OCI-LY1 (cell line): ENCODE measurements around the gene PRSS22.

ENCODE experiments used
- EZH2 ChIP-seq: fragments of 200-600 bp; sonication (generic), shearing (Covaris generic); IDR thresholded peaks from 2 replicates; pipeline ENCODE4 v1.8.0; 2017; ENCODE audit warnings: borderline replicate concordance, mixed run types, mild to moderate bottlenecking, antibody characterized with exemption, low read length, moderate library complexity, mixed read lengths
- TF ChIP-seq, protein P1 (sequence below): fragments of 200-600 bp; sonication (generic), shearing (Covaris generic); IDR thresholded peaks from 2 replicates; pipeline ENCODE4 v1.5.1; 2017; ENCODE audit warnings: mild to moderate bottlenecking, antibody characterized with exemption, low read length, moderate library complexity, mixed read lengths

DNA sequence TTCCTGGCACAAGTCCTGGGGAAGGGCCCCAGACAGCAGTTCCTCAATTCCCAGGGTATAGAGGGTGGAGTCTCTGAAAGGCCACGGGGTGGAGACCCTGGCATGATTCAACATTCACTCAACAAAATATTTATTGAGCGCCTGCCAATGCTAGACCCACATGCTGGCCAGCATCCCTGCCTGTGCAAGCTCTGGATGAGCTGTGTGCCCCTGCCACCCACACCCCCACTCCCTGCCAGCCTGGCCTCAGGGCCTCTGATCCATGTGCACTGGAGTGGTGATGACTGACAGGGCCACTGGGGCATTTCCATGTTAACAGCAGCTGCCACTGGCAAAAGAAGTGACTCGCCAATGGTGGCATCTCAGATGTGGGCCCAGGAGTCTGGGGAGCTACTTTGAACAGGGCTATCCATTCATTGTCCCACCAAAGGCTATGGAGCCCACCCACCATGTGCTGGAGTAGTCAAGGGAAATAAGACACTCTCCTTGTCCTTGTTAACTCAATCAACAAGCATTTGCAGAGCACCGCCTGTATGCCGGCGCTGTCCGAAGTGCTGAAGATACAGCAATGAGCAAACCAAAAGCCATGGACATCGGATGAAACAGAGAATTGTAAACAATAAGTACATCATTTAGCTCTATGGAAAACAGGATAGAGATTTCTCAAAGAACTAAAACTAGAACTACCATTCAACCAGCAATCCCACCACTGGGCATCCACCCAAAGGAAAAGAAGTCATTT is 3.0 kb upstream of the PRSS22 start:
- TF ChIP-seq, protein P1, sequence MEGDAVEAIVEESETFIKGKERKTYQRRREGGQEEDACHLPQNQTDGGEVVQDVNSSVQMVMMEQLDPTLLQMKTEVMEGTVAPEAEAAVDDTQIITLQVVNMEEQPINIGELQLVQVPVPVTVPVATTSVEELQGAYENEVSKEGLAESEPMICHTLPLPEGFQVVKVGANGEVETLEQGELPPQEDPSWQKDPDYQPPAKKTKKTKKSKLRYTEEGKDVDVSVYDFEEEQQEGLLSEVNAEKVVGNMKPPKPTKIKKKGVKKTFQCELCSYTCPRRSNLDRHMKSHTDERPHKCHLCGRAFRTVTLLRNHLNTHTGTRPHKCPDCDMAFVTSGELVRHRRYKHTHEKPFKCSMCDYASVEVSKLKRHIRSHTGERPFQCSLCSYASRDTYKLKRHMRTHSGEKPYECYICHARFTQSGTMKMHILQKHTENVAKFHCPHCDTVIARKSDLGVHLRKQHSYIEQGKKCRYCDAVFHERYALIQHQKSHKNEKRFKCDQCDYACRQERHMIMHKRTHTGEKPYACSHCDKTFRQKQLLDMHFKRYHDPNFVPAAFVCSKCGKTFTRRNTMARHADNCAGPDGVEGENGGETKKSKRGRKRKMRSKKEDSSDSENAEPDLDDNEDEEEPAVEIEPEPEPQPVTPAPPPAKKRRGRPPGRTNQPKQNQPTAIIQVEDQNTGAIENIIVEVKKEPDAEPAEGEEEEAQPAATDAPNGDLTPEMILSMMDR: no peak
- TF ChIP-seq EZH2: no peak
